HG02870 (cell line): ENCODE measurements around the gene WNT16.
"Not testable (repeated sequence)": the region's sequence is repeated elsewhere in the genome, so short reads cannot be mapped to it uniquely, and the experiment has no call there.

Experiments
- ATAC-seq: cut with Tn5 transposase; IDR thresholded peaks from one replicate; pipeline ENCODE4 v1.9.1; 2021; ENCODE audit warnings: mild to moderate bottlenecking, moderate library complexity; ENCODE audit not compliant: unreplicated experiment

Gene WNT16

GRCh38 chr7:121328508-121329190, at the start of gene WNT16:
TSS of gene WNT16 (plus strand) at chr7:121329000. CDS start at chr7:121329293, 293 bp downstream.
- ATAC-seq = no peak

GRCh38 chr7:121279060-121279620, 49.7 kb upstream of the WNT16 start:
- ATAC-seq = peak; percentile 21

- ATAC-seq = no peak
These were observed 49.0 kb upstream of the WNT16 start for GRCh38 chr7:121279822-121280221.

- ATAC-seq = no peak
These were observed 48.1 kb upstream of the WNT16 start for GRCh38 chr7:121280656-121281055.

GRCh38 chr7:121282129-121282528, 46.7 kb upstream of the WNT16 start:
- no peak for ATAC-seq

- no peak for ATAC-seq
These were observed 43.6 kb upstream of the WNT16 start for GRCh38 chr7:121285066-121285667.

GRCh38 chr7:121286186-121286585, 42.6 kb upstream of the WNT16 start:
- no peak for ATAC-seq

GRCh38 chr7:121286742-121287734, 41.8 kb upstream of the WNT16 start:
- ATAC-seq = no peak

GRCh38 chr7:121288894-121289293, 39.9 kb upstream of the WNT16 start:
- no peak for ATAC-seq

GRCh38 chr7:121289930-121290329, 38.9 kb upstream of the WNT16 start:
- ATAC-seq = not testable (repeated sequence)

GRCh38 chr7:121294448-121294992, 34.3 kb upstream of the WNT16 start:
- no peak for ATAC-seq

GRCh38 chr7:121297843-121298242, 31.0 kb upstream of the WNT16 start:
- ATAC-seq = no peak

GRCh38 chr7:121298831-121299239, 30.0 kb upstream of the WNT16 start:
- ATAC-seq = no peak

- ATAC-seq = no peak
These were observed 27.9 kb upstream of the WNT16 start for GRCh38 chr7:121300685-121301420.

- ATAC-seq = no peak
These were observed 27.2 kb upstream of the WNT16 start for GRCh38 chr7:121301446-121302213.

GRCh38 chr7:121302214-121302745, 26.5 kb upstream of the WNT16 start:
- peak; percentile 96 for ATAC-seq

GRCh38 chr7:121303422-121304101, 25.2 kb upstream of the WNT16 start:
- no peak for ATAC-seq

GRCh38 chr7:121304102-121304658, 24.6 kb upstream of the WNT16 start:
- no peak for ATAC-seq
